HG03520 (cell line): ENCODE measurements around the gene TCP11L2.
A peak's percentile ranks its signal among the peaks of the same experiment; 100 is the strongest.
"Not testable (repeated sequence)": the region's sequence is repeated elsewhere in the genome, so short reads cannot be mapped to it uniquely, and the experiment has no call there.

Experiments used
- ATAC-seq: cut with Tn5 transposase; IDR thresholded peaks from one replicate; pipeline ENCODE4 v1.9.1; 2021; ENCODE audit warnings: mild to moderate bottlenecking, moderate library complexity; ENCODE audit not compliant: unreplicated experiment

The TCP11L2 gene

DNA sequence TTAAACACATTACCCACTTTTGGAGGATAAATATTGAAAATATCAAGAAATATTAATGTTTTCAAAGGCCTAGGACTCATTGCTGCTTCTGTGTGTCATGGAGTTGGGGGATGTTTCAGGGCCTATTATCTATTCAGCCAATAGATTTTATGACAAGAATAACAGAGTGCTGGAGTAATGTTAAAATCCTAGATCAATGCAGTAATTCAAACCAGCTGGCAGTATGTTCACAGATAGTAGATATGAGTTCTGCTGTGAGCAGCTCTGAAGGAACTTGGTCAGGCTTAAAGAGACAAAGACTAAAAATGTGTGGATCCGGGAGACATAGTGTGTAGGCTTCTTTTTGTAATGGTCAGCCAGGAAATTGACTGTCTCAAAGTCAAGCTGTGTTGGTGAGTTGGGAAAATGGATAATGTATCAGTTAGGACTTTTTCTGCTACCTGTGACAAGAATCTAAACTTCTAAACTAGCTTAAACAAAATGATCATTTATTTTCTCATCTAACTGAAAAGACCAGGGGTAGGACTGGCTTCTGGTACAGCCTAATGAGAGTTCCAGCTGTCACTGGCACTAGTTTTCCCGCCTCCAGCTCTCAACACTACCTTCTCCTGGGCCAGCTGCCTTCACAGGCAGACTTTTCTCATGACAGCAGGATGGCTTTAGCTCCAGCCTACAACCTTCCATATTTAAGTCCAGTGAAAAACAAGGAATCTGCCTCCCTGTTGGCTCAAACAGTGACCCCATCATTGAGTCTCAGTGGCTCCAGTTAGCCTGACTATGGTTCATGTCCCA is 38.7 kb downstream of the TCP11L2 start:
- no peak for ATAC-seq

DNA sequence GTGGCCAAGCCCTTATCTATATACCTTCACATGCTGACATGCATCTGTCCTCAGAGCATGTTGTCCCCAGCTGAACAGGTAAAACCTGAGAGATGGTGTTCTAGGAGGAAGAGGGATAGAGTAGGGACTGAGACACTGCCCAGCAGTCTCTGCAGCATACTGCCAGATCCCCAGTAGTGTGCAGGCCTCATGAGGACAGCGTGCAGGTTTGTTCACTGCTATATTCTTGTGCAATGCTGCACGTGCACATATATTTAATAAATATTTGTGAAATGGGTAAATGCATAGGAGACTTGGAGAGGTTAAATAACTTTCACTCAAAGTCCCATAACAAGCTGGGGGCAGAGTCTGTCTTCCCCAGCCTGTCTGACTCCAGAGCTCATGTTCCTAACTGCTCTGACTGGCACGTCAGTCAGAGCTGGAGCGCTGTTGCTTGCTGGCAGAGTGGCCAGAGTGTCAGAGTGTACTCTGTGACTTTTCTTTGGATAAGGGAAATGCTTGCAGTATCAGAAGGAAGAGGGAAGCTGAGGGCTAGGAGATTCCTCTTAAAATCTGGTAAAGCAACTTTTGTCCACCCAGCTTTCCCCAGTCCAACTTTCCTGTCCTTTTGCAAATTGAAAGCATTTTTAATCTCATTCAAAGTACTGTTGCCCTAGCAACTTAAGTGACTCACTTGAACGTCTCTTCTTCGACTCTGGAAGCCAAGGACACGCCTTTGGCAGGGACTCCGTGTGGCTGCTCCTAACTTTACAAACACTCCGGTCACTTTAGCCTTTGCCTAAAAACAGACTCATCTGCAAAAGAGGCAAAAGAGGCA is 40.1 kb downstream of the TCP11L2 start:
- ATAC-seq = no peak

DNA sequence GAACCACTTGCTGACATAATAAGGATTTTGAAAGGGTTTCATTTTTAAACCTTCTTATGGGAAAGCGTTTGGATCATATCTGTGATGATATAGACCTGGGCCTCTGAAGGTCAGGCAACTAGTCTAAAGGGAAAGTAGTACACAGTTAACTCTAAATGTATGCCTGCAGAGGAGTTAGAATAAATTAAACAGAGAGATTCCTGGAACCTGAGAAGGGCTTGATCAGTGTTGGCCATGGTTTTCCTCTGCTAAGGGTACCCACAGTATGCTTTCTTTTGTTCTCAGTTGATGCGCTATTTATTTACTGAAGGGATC is 40.6 kb downstream of the TCP11L2 start:
- ATAC-seq = no peak

DNA sequence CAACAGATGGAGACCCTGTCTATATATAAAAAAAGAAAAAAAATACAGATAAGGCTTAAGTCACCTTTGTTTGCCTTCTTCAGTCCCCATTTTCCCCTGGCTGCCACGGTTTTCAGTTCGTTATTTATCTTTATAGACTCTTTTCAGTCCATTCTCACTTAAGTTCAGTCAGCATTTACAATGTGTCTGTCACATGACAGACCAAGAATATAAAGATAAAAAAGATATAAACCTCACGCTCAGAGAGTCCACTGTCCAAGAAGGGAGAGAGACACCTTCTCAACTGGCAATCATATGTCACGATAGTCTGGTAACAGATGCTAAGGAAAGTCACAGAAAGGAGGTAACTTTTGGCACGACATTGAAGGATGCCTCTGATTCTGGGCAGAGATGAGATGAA is 41.6 kb downstream of the TCP11L2 start:
- ATAC-seq = no peak

DNA sequence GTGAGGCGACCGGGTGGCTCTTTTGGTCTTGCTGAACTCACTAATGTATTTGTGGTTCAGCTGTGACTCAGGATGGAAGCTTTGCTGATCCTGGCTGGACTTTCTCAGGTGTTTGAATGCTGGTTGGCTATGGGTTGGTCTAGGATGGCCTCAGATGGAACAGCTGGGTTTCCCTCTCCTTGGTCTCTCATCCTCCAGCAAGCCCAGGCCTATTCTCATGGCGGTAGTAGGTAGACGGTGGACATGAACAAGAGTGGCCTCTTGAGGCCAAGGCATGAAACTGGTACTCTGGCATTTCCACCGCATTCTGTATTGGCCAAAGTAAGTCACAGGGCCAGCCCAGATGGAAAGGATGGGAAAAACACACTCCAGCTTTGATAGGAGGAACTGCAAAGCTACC is 43.2 kb downstream of the TCP11L2 start:
- no peak for ATAC-seq

DNA sequence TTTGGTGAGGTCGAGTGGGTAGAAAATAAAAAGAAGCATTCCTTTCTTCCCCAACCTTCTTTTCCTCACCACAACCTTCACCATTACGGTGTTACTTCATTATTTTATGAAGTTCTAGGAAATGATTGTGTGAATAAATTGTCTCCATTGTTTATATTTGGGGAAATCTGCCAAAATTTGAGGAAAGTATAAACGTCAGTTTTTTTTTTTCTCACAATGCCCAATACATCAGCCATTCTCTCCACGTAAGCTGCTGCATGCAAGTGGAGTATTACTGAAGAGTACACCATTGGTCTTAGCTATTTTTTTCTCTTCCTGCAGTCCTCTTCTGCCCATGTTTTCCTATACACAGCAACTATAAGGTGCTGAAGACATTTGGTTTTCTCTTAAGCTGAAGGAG is 45.9 kb downstream of the TCP11L2 start:
- ATAC-seq = no peak

DNA sequence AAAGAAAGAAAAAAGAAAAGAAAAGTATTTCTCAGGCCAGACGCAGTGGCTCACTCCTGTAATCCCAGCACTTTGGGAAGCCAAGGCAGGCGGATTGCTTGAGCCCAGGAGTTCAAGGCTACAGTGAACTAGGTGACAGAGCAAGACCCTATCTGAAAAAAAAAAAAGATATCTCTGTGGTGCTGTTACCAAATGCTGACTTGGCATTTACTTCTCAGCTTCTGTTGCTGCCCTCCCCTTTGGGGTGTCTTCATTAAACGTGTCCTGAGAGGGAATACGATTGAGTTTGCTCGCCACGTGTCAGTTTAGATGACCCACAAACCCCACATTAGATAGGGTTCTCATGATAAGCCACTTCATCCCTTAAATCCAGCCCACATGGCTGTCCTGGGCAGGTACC is 50.6 kb downstream of the TCP11L2 start:
- no peak for ATAC-seq

DNA sequence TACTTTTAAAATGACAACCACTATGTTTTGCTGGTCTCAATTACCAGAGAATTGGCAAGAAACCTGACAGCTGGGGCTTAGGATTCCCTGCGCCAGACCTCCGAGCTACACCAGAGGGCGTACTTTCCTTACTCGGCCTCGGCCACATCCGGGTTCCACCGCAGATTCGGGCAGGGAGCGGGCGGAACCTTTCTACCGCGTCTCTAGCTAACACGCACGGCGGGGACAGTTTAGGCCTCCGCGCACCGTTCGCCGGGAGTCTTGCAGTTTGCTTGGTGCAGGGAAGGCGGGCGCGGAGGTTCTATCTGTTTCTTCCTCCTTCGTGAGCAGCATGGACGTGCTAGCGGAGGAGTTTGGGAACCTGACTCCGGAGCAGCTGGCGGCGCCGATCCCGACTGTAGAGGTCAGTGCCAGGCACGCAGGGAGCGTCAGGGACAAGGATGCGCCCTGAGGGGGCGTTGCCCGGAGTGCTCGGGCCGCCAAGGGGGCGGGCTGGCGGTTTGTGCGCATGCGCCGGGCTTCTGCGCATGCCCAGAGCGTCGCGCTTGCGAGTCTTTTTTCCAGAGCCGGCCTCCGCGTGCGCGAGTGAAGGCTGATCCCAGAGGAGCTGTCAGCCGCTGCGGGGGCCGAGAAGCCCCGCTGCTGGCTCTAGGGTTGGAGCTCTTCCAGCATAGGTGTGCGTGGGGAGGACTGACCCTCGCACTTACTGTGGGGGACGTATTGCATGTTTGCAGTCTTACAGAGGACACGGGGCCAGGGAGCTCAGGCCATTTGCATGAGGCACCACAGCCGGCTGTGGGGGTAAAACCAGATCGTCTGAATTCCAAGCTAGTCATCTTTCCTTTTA is 55.2 kb downstream of the TCP11L2 start, which contains the start of gene POLR3B:
TSS of gene POLR3B (plus strand) at position 200 of the 847 bp plus-strand sequence. CDS start at position 332, 132 bp downstream.
- peak; percentile 88 for ATAC-seq

DNA sequence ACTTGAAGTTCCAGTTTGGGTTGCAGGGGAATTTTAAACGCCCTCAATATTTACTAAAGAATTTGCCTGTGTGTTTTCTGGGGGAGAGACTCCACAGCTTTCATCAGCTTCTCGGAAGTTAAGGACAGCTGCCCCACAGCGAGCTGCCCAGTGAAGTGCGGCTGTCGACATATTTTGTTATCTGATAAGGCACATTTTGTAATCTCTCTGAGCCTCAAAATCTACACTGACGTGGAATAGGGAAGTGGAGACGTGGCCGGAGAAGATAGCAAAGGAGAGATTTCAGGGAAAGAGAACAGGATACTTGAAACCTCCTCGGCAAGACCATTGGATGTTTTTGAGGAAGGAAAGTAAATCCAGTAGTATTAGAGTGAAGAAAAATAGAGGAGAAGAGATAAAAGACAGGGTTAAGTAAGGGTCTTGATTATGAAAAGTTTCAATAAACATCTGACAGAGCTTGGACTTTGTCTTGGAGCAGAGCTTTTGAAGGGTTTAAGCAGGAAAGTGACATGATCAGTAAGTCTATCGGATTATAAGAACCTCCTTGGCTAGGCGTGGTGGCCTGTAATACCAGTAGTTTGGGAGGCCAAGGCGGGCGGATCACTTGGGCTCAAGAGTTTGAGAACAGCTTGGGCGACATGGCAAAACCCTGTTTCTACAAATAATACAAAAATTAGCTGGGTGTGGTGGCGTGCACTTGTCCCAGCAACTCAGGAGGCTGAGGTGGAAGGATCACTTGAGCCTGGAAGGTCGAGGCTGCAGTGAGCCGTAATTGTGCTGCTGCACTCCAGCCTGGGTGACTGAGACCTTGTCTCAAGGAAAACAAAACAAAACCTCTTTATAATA is 56.1 kb downstream of the TCP11L2 start:
- ATAC-seq = peak; percentile 12

DNA sequence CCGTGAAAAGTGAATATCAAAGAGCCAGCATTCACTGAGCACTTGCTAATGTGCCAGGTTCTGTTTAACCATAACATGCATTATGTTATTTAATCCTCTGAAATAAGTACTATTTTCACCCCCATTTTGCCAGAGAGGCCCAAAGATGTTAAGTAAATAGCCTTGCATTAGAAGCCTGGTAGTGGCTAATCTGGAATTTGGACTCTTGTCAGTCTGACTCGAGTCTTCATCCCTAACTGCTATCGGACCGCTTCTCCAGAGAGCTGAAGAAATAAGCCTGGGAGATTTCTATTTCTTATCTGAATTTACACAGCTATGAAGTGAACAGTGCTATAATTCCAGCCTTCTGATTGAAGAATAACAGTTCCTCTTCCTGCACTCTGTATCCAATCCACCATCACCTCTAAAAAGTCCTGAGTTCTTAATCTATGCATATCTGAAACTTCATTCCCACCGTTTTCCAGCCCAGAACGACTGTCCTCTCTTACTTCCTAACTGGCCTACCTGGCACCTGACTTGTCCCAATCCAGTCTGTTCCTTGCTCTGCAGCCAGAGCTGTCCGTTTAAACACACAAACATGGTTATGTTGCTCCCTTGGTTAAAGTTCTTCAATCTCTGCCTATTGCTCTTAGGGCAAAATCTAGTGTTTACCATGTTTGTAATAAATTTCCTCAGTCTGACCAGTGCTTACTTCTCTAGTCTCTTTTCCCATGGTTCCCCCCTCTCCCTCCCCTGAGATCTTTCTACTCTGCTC is 57.3 kb downstream of the TCP11L2 start:
- no peak for ATAC-seq

DNA sequence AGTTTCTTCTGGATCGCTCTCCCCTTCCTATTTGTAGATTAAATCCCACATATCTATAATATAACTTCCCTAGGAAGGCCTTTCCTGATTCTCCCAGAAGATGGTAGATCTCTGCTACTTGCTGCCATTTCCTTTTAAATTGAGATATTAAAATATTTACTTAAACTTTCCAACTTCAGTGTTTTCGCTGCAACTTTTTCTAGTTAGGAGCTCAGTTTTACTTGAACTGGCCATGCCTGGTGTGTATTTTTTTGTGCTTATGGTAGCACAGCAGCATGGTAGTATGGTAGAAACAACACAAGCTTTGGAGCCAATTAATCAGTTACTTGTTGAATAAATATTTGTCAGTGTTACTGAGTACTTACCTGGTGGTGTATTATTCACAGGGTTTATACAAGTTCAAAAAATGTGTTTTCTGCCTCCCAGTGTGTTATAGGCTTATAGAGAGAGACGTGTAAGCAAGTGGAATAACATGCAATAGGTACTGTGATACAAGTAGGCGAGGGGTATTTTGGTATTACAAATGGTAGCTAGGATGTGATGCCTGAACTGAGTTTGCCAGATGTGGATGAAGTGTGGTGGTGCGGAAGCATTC is 58.0 kb downstream of the TCP11L2 start:
- no peak for ATAC-seq

DNA sequence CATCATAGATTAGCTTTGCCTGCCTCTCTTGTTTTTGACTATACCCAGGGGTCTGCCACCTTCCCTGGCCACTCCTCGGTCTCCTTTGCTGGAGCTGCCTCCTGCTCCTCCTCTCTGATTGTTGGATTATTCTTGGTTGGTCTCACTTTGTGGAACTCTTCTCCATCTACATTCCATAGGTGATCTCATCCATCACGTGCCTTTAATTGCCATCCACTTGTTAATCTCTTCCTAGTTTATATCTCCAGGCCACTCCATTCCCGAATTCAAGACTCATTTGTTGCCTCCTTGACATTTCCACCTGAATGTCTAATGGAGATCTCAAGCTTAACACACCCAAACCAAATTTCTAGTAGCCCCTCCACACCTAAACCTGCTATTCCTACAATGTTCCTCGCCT is 60.4 kb downstream of the TCP11L2 start:
- ATAC-seq = no peak

DNA sequence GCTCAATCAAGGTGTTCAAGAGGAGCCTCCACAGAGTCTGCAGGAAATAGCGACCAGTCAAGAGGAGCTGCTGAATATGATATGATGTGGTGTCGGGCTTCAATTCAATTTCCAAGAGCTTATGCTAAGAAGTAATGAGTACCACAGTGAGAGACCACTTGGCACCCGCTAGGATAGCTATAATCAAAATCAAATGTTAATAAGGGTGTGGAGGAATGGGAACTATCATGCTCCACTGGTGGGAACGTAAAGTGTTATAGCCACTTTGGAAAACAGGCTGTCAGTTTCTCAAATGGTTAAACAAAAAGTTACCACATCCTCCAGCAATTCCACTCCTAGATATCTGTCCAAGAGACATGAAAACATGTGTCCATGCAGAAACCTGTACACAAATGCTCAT is 61.7 kb downstream of the TCP11L2 start:
- ATAC-seq = no peak

DNA sequence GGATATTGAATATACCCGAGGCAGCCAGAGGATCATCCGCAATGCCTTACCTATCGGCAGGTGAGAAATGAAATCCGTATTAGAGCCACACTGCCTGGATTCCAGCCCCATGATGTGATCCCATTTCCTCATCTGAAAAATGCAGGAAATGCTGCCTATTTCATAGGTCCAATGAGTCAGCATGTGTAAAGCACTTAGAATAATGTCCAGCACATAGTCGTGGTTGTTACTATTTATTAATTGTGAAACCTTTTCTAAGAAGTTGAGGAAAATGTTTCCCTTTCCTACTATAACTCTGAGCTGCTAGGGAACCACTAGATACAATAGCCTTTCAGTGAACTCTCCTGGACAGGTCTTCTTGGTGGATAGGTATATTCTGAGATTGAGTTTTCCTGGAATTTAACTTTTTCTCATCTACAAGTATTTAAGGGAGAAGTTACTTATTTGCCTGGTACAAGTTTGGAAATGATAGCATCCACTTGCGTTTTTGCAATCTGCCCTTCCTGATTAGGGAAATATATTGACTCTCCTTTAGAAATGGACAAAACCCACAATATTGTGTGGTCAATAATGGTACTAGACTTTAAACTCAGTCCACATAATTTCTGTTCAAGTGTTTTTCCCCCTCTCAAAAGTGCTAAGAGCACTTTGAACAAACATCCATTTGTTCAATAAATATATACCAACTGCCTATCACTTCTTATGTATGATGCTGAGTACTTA is 67.3 kb downstream of the TCP11L2 start:
- ATAC-seq = no peak

DNA sequence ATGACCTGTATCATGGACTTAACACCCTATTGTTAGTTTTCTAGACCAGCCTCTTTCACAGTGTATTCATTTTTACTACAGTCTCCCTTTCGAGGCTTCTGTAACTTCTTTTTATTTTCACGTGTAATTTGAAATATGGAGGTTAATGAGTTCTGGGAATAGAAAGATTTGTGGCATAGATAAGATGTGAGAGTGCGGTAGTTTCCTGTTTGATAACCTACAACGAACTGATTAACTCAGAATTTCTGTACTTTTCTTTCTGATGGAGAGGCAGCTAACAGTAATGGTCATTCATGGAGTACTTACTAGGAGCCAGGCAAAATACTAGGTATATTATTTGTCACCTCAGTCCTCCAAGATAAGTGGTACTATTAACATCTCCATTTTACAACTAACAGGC is 76.3 kb downstream of the TCP11L2 start:
- ATAC-seq = no peak

DNA sequence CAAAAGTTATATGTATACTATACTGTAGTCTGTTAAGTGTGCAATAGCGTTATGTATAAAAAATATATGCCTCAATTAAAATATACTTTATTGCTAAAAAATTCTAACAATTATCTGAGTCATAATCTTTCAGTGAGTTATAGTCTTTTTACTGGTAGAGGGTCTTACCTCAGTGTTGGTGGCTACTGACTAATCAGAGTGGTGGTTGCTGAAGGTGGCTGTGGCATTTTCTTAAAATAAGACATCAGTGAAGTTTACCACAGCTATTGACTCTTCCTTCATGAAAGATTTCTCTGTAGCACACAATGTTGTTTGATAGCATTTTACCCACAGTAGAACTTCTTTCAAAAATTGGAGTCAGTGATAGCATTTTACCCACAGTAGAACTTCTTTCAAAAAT is 78.4 kb downstream of the TCP11L2 start:
- ATAC-seq = no peak

DNA sequence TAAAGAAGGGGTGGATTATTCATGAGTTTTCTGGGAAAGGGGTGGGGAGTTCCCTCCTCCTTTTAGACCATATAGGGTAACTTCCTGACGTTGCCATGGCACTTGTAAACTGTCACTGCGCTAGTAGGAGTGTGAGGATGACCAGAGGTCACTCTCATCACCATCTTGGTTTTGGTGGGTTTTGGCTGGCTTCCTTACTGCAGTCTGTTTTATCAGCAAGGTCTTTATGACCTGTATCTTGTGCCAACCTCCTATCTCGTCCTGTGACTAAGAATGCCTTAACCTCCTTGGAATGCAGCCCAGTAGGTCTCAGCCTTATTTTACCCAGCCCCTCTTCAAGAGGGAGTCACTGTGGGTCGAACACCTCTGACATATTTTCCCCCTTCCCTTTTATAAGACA is 79.3 kb downstream of the TCP11L2 start:
- ATAC-seq = not testable (repeated sequence)

DNA sequence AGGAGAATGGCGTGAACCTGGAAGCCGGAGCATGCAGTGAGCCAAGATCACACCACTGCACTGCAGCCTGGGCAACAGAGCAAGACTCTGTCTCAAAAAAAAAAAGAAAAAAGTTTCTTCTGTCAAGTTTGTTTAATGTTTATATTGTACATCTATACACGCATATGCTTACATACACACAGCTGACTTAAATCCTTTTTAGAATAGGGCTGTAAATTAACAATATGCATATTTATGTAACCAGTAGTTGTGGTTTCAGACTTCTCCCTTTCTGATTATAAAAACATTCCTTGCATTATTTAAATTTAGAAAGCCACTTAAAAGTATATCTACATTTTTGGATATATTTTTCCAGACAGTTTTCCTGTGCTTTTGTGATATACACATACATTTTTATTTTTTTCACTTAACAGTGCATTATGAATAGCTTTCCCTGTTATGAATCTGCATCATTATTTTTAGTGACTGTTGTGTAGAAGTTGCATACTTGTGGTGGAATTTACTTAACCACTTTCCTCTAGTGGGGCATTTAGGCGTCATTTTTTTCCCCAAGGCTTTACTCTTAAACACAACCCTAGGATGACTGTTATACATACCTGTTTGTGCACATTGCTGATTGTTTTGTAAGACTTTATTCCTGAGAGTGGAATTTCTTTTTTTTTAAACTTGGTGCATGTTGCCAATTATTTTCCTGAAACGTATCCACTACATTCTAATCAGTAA is 84.4 kb downstream of the TCP11L2 start:
- ATAC-seq = no peak
